Smooth muscle cell (in vitro differentiated cells): Measurements from ENCODE around the gene NRIP3. TPM values are rescaled to one million over a fixed set of nuclear protein-coding genes. Genes with fewer than 3 reads are reported as not detected.

Experiments
- DNase-seq: peaks from one replicate; lab custom pipeline; 2025; ENCODE audit not compliant: unreplicated experiment; lab: John Stamatoyannopoulos, UW
- H2AFZ ChIP-seq: fragments of 200-600 bp; sonication (generic); 2 replicates; pipeline ENCODE4 v1.6.0; 2016; ENCODE audit warnings: antibody characterized with exemption, low read depth, mild to moderate bottlenecking
- H3F3A ChIP-seq: fragments of 200-600 bp; sonication (generic); 2 replicates; pipeline ENCODE4 v1.6.0; 2017; ENCODE audit warnings: antibody characterized with exemption, low read depth
- H3K27ac ChIP-seq: fragments of 200-600 bp; sonication (generic); 2 replicates; pipeline ENCODE4 v1.5.1; 2016; ENCODE audit warnings: low read depth, mild to moderate bottlenecking
- H3K27me3 ChIP-seq: fragments of 200-600 bp; sonication (generic); 2 replicates; pipeline ENCODE4 v1.6.1; 2016; ENCODE audit warnings: low read depth, mild to moderate bottlenecking
- H3K36me3 ChIP-seq: fragments of 200-600 bp; sonication (generic); 2 replicates; pipeline ENCODE4 v1.5.1; 2016; ENCODE audit warnings: low read depth
- H3K4me1 ChIP-seq: fragments of 200-600 bp; sonication (generic); 2 replicates; pipeline ENCODE4 v1.5.1; 2016; ENCODE audit warnings: low read depth
- H3K4me2 ChIP-seq: fragments of 200-600 bp; sonication (generic); 2 replicates; pipeline ENCODE4 v1.6.0; 2016; ENCODE audit warnings: mild to moderate bottlenecking
- H3K4me3 ChIP-seq: fragments of 200-600 bp; sonication (generic); 2 replicates; pipeline ENCODE4 v1.5.1; 2016; ENCODE audit warnings: mild to moderate bottlenecking
- H3K79me2 ChIP-seq: fragments of 200-600 bp; sonication (generic); 2 replicates; pipeline ENCODE4 v1.6.0; 2016; ENCODE audit warnings: low read depth, mild to moderate bottlenecking
- H3K9ac ChIP-seq: fragments of 200-600 bp; sonication (generic); 2 replicates; pipeline ENCODE4 v1.6.0; 2016; ENCODE audit warnings: low read depth
- H3K9me3 ChIP-seq: fragments of 200-600 bp; sonication (generic); replicated peaks from 2 replicates; pipeline ENCODE4 v1.5.1; 2016; ENCODE audit warnings: low read depth
- H4K20me1 ChIP-seq: fragments of 200-600 bp; sonication (generic); 2 replicates; pipeline ENCODE4 v1.6.0; 2016; ENCODE audit warnings: low read depth
- WGBS: methylation state at CpG from one replicate; pipeline ENCODE4 v1.1.7; 2016; ENCODE audit warnings: low lambda C conversion rate; 5-methylcytosine and 5-hydroxymethylcytosine counted together
- polyA plus RNA-seq: library from polyadenylated mRNA; unstranded; fragments of >200 nt; fragmentation: Nextera tagmentation; extraction: Ambion mirVana; gene quantifications from 2 replicates; pipeline ENCODE4 v1.2.1, GENCODE V29; 2016
- total RNA-seq: library from RNA; depleted of rRNA; stranded (reverse); fragments of >200 nt; gene quantifications from 2 replicates; pipeline ENCODE4 v1.2.3, GENCODE V29; 2014
- TF ChIP-seq, protein P1 (sequence below): fragments of 200-600 bp; sonication (generic); IDR thresholded peaks from 2 replicates; pipeline ENCODE4 v1.5.1; 2017; ENCODE audit warnings: borderline replicate concordance, mild to moderate bottlenecking, antibody characterized with exemption; ENCODE audit not compliant: insufficient read depth, poor library complexity, severe bottlenecking

Gene NRIP3
- total and polyA plus RNA-seq, 2 experiments from 2014 or later: 10.1 to 19.6 TPM

DNA sequence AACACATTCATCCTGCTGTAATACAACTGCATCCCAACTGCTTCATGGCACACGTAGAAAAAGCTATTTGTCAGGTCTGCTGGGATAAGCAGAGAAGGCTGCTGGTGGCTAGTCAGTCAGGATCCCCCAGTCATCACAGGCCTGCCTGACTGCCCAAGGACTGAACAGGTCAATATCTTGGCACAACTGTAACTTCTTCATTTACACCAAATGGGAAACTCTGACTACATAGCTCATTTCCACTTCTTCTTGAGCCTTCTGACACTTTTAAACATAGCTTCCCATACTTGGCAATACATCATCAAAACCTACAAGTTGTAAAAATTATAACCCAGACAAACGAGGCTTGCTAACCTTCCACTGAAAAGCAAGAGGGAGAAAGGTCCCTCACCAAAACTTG lies 42.4 kb downstream of the NRIP3 start:
- Histone ChIP-seq H3K9me3 (no peaks in the 10 kb centered on the region), H4K20me1 (no peaks in the 10 kb centered on the region), H3K36me3 (no peaks in the 10 kb centered on the region), H3K9ac (no peak overlapping the region), H3K79me2 (peaks cover 60% of the 10 kb centered on the region), H3F3A (peaks cover 13% of the 10 kb centered on the region), H3K4me1 (peaks cover 14% of the 10 kb centered on the region), H2AFZ (no peak overlapping the region), H3K27ac (no peak overlapping the region), H3K4me2 (no peak overlapping the region), H3K27me3 (no peaks in the 10 kb centered on the region), H3K4me3 (no peak overlapping the region)
- 85% methylated on average over 2 of the region's 2 CpGs for WGBS
- no peak for DNase-seq
- TF ChIP-seq, protein P1, sequence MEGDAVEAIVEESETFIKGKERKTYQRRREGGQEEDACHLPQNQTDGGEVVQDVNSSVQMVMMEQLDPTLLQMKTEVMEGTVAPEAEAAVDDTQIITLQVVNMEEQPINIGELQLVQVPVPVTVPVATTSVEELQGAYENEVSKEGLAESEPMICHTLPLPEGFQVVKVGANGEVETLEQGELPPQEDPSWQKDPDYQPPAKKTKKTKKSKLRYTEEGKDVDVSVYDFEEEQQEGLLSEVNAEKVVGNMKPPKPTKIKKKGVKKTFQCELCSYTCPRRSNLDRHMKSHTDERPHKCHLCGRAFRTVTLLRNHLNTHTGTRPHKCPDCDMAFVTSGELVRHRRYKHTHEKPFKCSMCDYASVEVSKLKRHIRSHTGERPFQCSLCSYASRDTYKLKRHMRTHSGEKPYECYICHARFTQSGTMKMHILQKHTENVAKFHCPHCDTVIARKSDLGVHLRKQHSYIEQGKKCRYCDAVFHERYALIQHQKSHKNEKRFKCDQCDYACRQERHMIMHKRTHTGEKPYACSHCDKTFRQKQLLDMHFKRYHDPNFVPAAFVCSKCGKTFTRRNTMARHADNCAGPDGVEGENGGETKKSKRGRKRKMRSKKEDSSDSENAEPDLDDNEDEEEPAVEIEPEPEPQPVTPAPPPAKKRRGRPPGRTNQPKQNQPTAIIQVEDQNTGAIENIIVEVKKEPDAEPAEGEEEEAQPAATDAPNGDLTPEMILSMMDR: no peak

DNA sequence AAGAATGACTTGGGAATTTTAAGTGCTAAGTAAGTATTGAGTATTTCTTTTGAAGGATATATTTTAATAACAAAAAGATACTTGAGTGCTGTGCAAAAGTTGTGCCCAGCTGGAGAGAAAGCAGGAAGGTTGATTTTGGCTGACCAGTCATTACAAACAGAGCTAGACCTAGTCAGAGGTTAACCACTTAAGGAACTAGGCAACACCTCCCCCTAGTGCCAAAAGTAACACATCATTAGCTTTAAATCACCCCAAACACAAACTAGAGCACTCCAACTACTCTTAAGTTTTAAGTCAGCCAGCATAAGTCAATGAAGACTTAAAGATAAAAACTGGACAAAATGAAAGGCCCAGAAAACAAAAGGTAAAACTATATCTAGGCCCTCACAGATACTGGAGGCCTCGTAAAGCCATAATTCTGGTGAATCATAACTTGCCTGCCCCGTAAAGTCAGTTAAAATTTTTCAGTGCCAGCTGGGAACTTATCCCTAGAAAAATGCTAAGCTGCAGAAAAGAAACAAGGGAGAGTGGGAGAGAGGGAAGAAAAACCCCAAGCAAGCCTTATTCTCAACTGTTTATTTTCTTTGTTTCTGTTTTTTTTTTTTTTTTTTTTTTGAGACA lies 44.1 kb downstream of the NRIP3 start:
- H3K27ac ChIP-seq: peak overlapping the region; percentile 55
- DNase-seq: no peak
- peak overlapping the region; percentile 62 for H3K4me2 ChIP-seq
- no peaks in the 10 kb centered on the region for H4K20me1 ChIP-seq
- peaks cover 8% of the 10 kb centered on the region for H3K4me1 ChIP-seq
- no peak overlapping the region for H3K4me3 ChIP-seq
- H3K9ac ChIP-seq: no peak overlapping the region
- no peaks in the 10 kb centered on the region for H3K36me3 ChIP-seq
- H3F3A ChIP-seq: peaks cover 13% of the 10 kb centered on the region
- H3K79me2 ChIP-seq: peaks cover 69% of the 10 kb centered on the region
- 14% methylated on average over 2 of the region's 2 CpGs for WGBS
- H3K27me3 ChIP-seq: no peaks in the 10 kb centered on the region
- H3K9me3 ChIP-seq: no peaks in the 10 kb centered on the region
- no peak overlapping the region for H2AFZ ChIP-seq
- TF ChIP-seq, protein P1: peak; percentile 63

DNA sequence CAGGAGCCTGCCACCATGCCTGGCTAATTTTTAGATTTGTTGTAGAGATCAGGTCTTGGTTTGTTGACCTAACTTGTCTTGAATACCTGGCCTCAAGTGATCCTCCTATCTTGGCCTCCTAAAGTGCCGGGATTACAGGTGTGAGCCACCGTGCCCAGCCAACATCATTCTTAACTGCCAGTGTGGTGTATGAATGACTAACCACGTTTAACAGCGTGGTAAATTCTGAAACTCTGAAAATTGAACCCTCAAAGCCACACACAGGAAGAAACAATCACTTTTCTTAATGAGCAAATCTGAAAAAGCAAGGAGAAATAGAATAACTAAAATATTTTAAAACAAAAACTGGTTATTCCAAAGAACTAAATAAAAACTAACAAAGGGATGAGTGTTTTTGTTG lies 46.9 kb downstream of the NRIP3 start:
- H3K9ac ChIP-seq: no peak overlapping the region
- no peaks in the 10 kb centered on the region for H3K27me3 ChIP-seq
- 90% methylated on average over 4 of the region's 4 CpGs for WGBS
- H3K4me1 ChIP-seq: no peaks in the 10 kb centered on the region
- no peak overlapping the region for H2AFZ ChIP-seq
- H4K20me1 ChIP-seq: no peaks in the 10 kb centered on the region
- H3K27ac ChIP-seq: no peak overlapping the region
- H3K79me2 ChIP-seq: peaks cover 51% of the 10 kb centered on the region
- H3K36me3 ChIP-seq: no peaks in the 10 kb centered on the region
- no peak overlapping the region for H3K4me3 ChIP-seq
- TF ChIP-seq, protein P1: no peak
- H3K9me3 ChIP-seq: no peaks in the 10 kb centered on the region
- no peak for DNase-seq
- H3K4me2 ChIP-seq: no peak overlapping the region
- peaks cover 13% of the 10 kb centered on the region for H3F3A ChIP-seq

DNA sequence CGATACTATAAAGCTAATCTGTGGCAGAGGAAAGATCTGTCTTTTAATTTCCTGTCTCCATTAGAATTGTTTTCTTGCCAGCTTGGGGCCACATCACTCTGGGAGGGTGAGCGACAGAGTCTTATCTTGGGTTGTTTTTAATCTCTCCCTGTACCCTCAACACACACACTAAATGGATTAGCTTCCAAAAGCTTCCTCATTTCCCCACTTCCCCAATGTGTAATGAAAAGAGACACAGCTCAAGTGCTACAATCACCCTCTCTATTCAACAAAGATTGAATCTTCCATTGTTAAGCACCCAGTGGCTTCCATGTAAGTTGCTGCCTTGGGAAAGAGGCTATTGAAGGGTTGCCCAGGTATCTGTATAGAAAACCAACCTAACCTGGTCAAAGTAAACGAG lies 54.9 kb downstream of the NRIP3 start:
- H3K27me3 ChIP-seq: no peaks in the 10 kb centered on the region
- 80% methylated on average over 3 of the region's 3 CpGs for WGBS

More for the DNA sequence above, 54.9 kb downstream of the NRIP3 start:
- H3K4me1 ChIP-seq: peaks cover 9% of the 10 kb centered on the region
- no peak overlapping the region for H3K4me2 ChIP-seq
- H4K20me1 ChIP-seq: no peaks in the 10 kb centered on the region
- TF ChIP-seq, protein P1: no peak
- no peak overlapping the region for H2AFZ ChIP-seq
- no peaks in the 10 kb centered on the region for H3K79me2 ChIP-seq
- no peaks in the 10 kb centered on the region for H3F3A ChIP-seq
- DNase-seq: no peak
- H3K9me3 ChIP-seq: no peaks in the 10 kb centered on the region
- no peak overlapping the region for H3K9ac ChIP-seq
- no peaks in the 10 kb centered on the region for H3K36me3 ChIP-seq
- H3K27ac ChIP-seq: peak overlapping the region; percentile 58
- no peak overlapping the region for H3K4me3 ChIP-seq
